ENCODE results near the gene P2RY10. TPM values are rescaled to one million over a fixed set of nuclear protein-coding genes. Genes with fewer than 3 reads are reported as not detected.
A peak's percentile ranks its signal among the peaks of the same experiment; 100 is the strongest.

P2RY10 gene
- total and polyA plus RNA-seq, 2 experiments from 2014 or later, result not detected

GRCh38 chrX:78958419-78959116, 13.4 kb downstream of the P2RY10 start:
- H3K27me3 ChIP-seq, result no peaks in the 10 kb centered on the region
- no peaks in the 10 kb centered on the region for H3K36me3 ChIP-seq
- H3K9me3 ChIP-seq (ENCODE audit: low read depth), result no peaks in the 10 kb centered on the region
- no peaks in the 10 kb centered on the region for H3K4me1 ChIP-seq (ENCODE audit: low read depth)
- H3K27ac ChIP-seq, result no peak overlapping the region
- no peak for DNase-seq (ENCODE audit: low read depth in 1 of 2, low spot score in 1 of 2)
- TF ChIP-seq, protein P1, sequence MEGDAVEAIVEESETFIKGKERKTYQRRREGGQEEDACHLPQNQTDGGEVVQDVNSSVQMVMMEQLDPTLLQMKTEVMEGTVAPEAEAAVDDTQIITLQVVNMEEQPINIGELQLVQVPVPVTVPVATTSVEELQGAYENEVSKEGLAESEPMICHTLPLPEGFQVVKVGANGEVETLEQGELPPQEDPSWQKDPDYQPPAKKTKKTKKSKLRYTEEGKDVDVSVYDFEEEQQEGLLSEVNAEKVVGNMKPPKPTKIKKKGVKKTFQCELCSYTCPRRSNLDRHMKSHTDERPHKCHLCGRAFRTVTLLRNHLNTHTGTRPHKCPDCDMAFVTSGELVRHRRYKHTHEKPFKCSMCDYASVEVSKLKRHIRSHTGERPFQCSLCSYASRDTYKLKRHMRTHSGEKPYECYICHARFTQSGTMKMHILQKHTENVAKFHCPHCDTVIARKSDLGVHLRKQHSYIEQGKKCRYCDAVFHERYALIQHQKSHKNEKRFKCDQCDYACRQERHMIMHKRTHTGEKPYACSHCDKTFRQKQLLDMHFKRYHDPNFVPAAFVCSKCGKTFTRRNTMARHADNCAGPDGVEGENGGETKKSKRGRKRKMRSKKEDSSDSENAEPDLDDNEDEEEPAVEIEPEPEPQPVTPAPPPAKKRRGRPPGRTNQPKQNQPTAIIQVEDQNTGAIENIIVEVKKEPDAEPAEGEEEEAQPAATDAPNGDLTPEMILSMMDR (IDR thresholded peaks at IDR 0.05; ENCODE audit: low read depth, low read length), result no peak
- no peak overlapping the region for H3K4me3 ChIP-seq

GRCh38 chrX:78960888-78961287, 15.7 kb downstream of the P2RY10 start:
- no peak overlapping the region for H3K27ac ChIP-seq
- H3K27me3 ChIP-seq, result no peaks in the 10 kb centered on the region
- no peaks in the 10 kb centered on the region for H3K9me3 ChIP-seq (ENCODE audit: low read depth)
- DNase-seq (ENCODE audit: low read depth in 1 of 2, low spot score in 1 of 2), result no peak
- TF ChIP-seq, protein P1 (IDR thresholded peaks at IDR 0.05; ENCODE audit: low read depth, low read length), result no peak
- H3K4me3 ChIP-seq, result no peak overlapping the region
- no peaks in the 10 kb centered on the region for H3K36me3 ChIP-seq
- H3K4me1 ChIP-seq (ENCODE audit: low read depth), result no peaks in the 10 kb centered on the region

GRCh38 chrX:78964598-78964997, 19.4 kb downstream of the P2RY10 start:
- no peaks in the 10 kb centered on the region for H3K4me1 ChIP-seq (ENCODE audit: low read depth)
- no peaks in the 10 kb centered on the region for H3K27me3 ChIP-seq
- H3K9me3 ChIP-seq (ENCODE audit: low read depth), result no peaks in the 10 kb centered on the region
- TF ChIP-seq, protein P1 (IDR thresholded peaks at IDR 0.05; ENCODE audit: low read depth, low read length), result no peak
- DNase-seq (ENCODE audit: low read depth in 1 of 2, low spot score in 1 of 2), result no peak
- no peak overlapping the region for H3K27ac ChIP-seq
- H3K36me3 ChIP-seq, result no peaks in the 10 kb centered on the region
- H3K4me3 ChIP-seq, result no peak overlapping the region

- no peaks in the 10 kb centered on the region for H3K36me3 ChIP-seq
- TF ChIP-seq, protein P1 (IDR thresholded peaks at IDR 0.05; ENCODE audit: low read depth, low read length), result no peak
- no peaks in the 10 kb centered on the region for H3K4me1 ChIP-seq (ENCODE audit: low read depth)
Measured at GRCh38 chrX:78979789-78980464, 34.7 kb downstream of the P2RY10 start.

GRCh38 chrX:78989349-78989748, 44.2 kb downstream of the P2RY10 start:
- H3K27ac ChIP-seq, result no peak overlapping the region
- no peak for DNase-seq (ENCODE audit: low read depth in 1 of 2, low spot score in 1 of 2)
- TF ChIP-seq, protein P1 (IDR thresholded peaks at IDR 0.05; ENCODE audit: low read depth, low read length), result no peak
- no peak overlapping the region for H3K4me3 ChIP-seq
- H3K4me1 ChIP-seq (ENCODE audit: low read depth), result no peaks in the 10 kb centered on the region
- H3K27me3 ChIP-seq, result no peaks in the 10 kb centered on the region
- no peaks in the 10 kb centered on the region for H3K36me3 ChIP-seq
- no peaks in the 10 kb centered on the region for H3K9me3 ChIP-seq (ENCODE audit: low read depth)

More at GRCh38 chrX:78979789-78980464, 34.7 kb downstream of the P2RY10 start:
- Histone ChIP-seq H3K27ac (no peak overlapping the region), H3K27me3 (no peaks in the 10 kb centered on the region), H3K4me3 (no peak overlapping the region), H3K9me3 (ENCODE audit: low read depth) (no peaks in the 10 kb centered on the region)
- DNase-seq (ENCODE audit: low read depth in 1 of 2, low spot score in 1 of 2), result peak in 1 of 2 donors; percentile 3

Data from cardiac muscle cell (in vitro differentiated cells and primary cell).